Measurements from ENCODE around the gene BCOR.

DNA sequence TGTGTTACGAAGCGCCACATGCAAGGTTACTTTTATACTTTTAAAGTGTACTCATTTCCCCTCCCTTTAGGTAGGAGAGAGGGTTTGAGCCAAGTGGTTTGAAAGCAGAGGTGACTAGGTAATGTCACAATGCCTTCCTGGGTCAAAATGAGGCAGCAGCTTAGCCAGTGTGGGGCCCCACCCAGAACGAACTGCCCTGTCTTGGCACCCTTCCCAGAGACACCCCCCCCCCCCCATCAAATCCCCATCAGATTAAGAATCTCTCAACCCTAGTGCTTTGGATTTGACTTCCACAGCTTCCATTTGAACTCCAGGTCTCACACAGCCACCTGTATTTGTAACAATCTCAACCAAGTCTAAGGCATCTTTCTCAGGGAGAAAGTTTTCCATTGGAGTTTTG, 31.1 kb downstream of the BCOR start:
- TF ChIP-seq POLR2AphosphoS5 (IDR thresholded peaks at IDR 0.05; ENCODE audit: low read depth) (no peak), CTCF (IDR thresholded peaks at IDR 0.05; ENCODE audit: insufficient read depth, low read length) (no peak), REST (IDR thresholded peaks at IDR 0.05; ENCODE audit: insufficient replicate concordance, low read depth) (no peak), GABPA (IDR thresholded peaks at IDR 0.05; ENCODE audit: low read depth) (no peak)
